Neural cell (in vitro differentiated cells): ENCODE data around the gene TUBB2A. TPM values are rescaled to one million over a fixed set of nuclear protein-coding genes. Genes with fewer than 3 reads are reported as not detected.

ENCODE experiments used
- H2AFZ ChIP-seq: fragments of 200-600, 300-800 bp; sonication (generic), shearing (Covaris generic); 2 replicates; pipeline ENCODE4 v1.6.0; 2014; ENCODE audit warnings: low read depth, mild to moderate bottlenecking, antibody characterized with exemption, low read length, moderate library complexity
- H3F3A ChIP-seq: fragments of 200-600 bp; shearing (Covaris generic); 2 replicates; pipeline ENCODE4 v1.6.1; 2016; ENCODE audit warnings: mild to moderate bottlenecking, moderate library complexity, mixed read lengths, antibody characterized with exemption, low read length; ENCODE audit not compliant: insufficient read depth, poor library complexity, severe bottlenecking
- H3K27ac ChIP-seq: fragments of 200-600, 300-800 bp; sonication (generic), shearing (Covaris generic); 2 replicates; pipeline ENCODE4 v1.5.1; 2014; ENCODE audit warnings: mild to moderate bottlenecking, low read length, moderate library complexity
- H3K27me3 ChIP-seq: fragments of 300-800, 200-600 bp; sonication (generic), shearing (Covaris generic); 2 replicates; pipeline ENCODE4 v1.6.0; 2014; ENCODE audit warnings: mild to moderate bottlenecking, low read depth, low read length, moderate library complexity; ENCODE audit not compliant: insufficient read depth
- H3K36me3 ChIP-seq: fragments of 300-800, 200-600 bp; sonication (generic), shearing (Covaris generic); 2 replicates; pipeline ENCODE4 v1.5.1; 2014; ENCODE audit warnings: mild to moderate bottlenecking, antibody characterized with exemption, low read length, moderate library complexity; ENCODE audit not compliant: insufficient read depth
- H3K4me2 ChIP-seq: fragments of 300-800, 200-600 bp; sonication (generic), shearing (Covaris generic); 2 replicates; pipeline ENCODE4 v1.6.0; 2014; ENCODE audit warnings: mild to moderate bottlenecking, low read length
- H3K4me3 ChIP-seq: fragments of 300-800, 200-600 bp; sonication (generic), shearing (Covaris generic); 2 replicates; pipeline ENCODE4 v1.5.1; 2014; ENCODE audit warnings: mild to moderate bottlenecking, low read length, moderate library complexity
- H3K79me2 ChIP-seq: fragments of 200-600 bp; shearing (Covaris generic); replicated peaks from 2 replicates; pipeline ENCODE4 v1.6.0; 2014; ENCODE audit warnings: mild to moderate bottlenecking, low read length, moderate library complexity; ENCODE audit not compliant: insufficient read depth
- H3K9ac ChIP-seq: fragments of 300-800, 200-600 bp; sonication (generic), shearing (Covaris generic); 2 replicates; pipeline ENCODE4 v1.6.1; 2016; ENCODE audit warnings: mild to moderate bottlenecking, low read length, mixed read lengths
- H3K9me2 ChIP-seq: fragments of 200-600 bp; shearing (Covaris generic); 2 replicates; pipeline ENCODE4 v1.6.1; 2016; ENCODE audit warnings: mild to moderate bottlenecking, low read length, mixed read lengths; ENCODE audit not compliant: insufficient read depth
- H3K9me3 ChIP-seq: fragments of 200-600, 300-800 bp; sonication (generic), shearing (Covaris generic); 2 replicates; pipeline ENCODE4 v1.6.1; 2016; ENCODE audit warnings: mild to moderate bottlenecking, mixed run types, low read length, moderate library complexity, mixed read lengths
- H4K20me1 ChIP-seq: fragments of 200-600 bp; shearing (Covaris generic); 2 replicates; pipeline ENCODE4 v1.6.1; 2016; ENCODE audit warnings: mild to moderate bottlenecking, mixed run types; ENCODE audit not compliant: insufficient read depth
- CTCF ChIP-seq: fragments of 450-650 bp; IDR thresholded peaks from 2 replicates; pipeline ENCODE4 v1.5.1; 2014; ENCODE audit warnings: antibody characterized with exemption, mild to moderate bottlenecking, moderate library complexity; ENCODE audit not compliant: poor library complexity, severe bottlenecking
- EP300 ChIP-seq: fragments of 450-650 bp; conservative IDR thresholded peaks from 2 replicates; pipeline ENCODE4 v1.6.1; 2014; ENCODE audit warnings: antibody characterized with exemption, mild to moderate bottlenecking, moderate library complexity; ENCODE audit not compliant: poor library complexity, severe bottlenecking
- EZH2 ChIP-seq: fragments of 200-600, 300-800 bp; shearing (Covaris generic), sonication (generic); IDR thresholded peaks from 2 replicates; pipeline ENCODE4 v1.6.1; 2014; ENCODE audit warnings: antibody characterized with exemption, low read length, borderline replicate concordance, mild to moderate bottlenecking; ENCODE audit not compliant: insufficient read depth, poor library complexity, severe bottlenecking
- MXI1 ChIP-seq: fragments of 450-650 bp; conservative IDR thresholded peaks from 2 replicates; pipeline ENCODE4 v1.6.1; 2014; ENCODE audit warnings: antibody characterized with exemption, mild to moderate bottlenecking; ENCODE audit not compliant: poor library complexity, severe bottlenecking
- POLR2AphosphoS5 ChIP-seq: IDR thresholded peaks from 2 replicates; pipeline ENCODE4 v1.6.1; 2012
- RAD21 ChIP-seq: fragments of 450-650 bp; conservative IDR thresholded peaks from 2 replicates; pipeline ENCODE4 v1.6.1; 2014; ENCODE audit warnings: antibody characterized with exemption, mild to moderate bottlenecking, moderate library complexity
- REST ChIP-seq: IDR thresholded peaks from 2 replicates; pipeline ENCODE4 v1.6.1; 2012; ENCODE audit warnings: borderline replicate concordance
- SMC3 ChIP-seq: fragments of 450-650 bp; conservative IDR thresholded peaks from 2 replicates; pipeline ENCODE4 v1.6.1; 2014; ENCODE audit warnings: antibody characterized with exemption, mild to moderate bottlenecking, moderate library complexity; ENCODE audit not compliant: poor library complexity
- TAF1 ChIP-seq: IDR thresholded peaks from 2 replicates; pipeline ENCODE4 v1.6.1; 2012; ENCODE audit warnings: low read depth
- polyA plus RNA-seq: library from polyadenylated mRNA; depleted of rRNA; stranded (reverse); fragments of >200 nt; gene quantifications from 2 replicates; pipeline ENCODE4 v1.2.3, GENCODE V29; 2014

Gene TUBB2A
- polyA plus RNA-seq, 1 donor from 2014 or later, result 1,088 TPM

GRCh38 chr6:3195420-3195694, 38.0 kb upstream of the TUBB2A start:
- H2AFZ ChIP-seq, result peak overlapping the region; percentile 74
- H3K9ac ChIP-seq, result peak overlapping the region; percentile 89
- H4K20me1 ChIP-seq, result no peaks in the 10 kb centered on the region
- H3F3A ChIP-seq, result peaks cover 4% of the 10 kb centered on the region
- peak overlapping the region; percentile 79 for H3K4me2 ChIP-seq
- H3K79me2 ChIP-seq, result peaks cover 3% of the 10 kb centered on the region
- no peaks in the 10 kb centered on the region for H3K9me2 ChIP-seq
- H3K9me3 ChIP-seq, result no peaks in the 10 kb centered on the region
- no peaks in the 10 kb centered on the region for H3K27me3 ChIP-seq
- no peaks in the 10 kb centered on the region for H3K36me3 ChIP-seq
- peak overlapping the region; percentile 63 for H3K4me3 ChIP-seq
- peak overlapping the region; percentile 100 for H3K27ac ChIP-seq
- TF ChIP-seq EZH2 (no peak), MXI1 (peak; percentile 25), REST (peak; percentile 23)

- Histone ChIP-seq H3K27ac (peak overlapping the region; percentile 100), H3F3A (peaks cover 4% of the 10 kb centered on the region), H3K27me3 (no peaks in the 10 kb centered on the region), H3K9me2 (no peaks in the 10 kb centered on the region), H2AFZ (peak overlapping the region; percentile 74), H3K9ac (peak overlapping the region; percentile 89), H3K4me3 (peak overlapping the region; percentile 63), H3K79me2 (peaks cover 3% of the 10 kb centered on the region), H3K9me3 (no peaks in the 10 kb centered on the region), H3K4me2 (peak overlapping the region; percentile 79), H4K20me1 (no peaks in the 10 kb centered on the region), H3K36me3 (no peaks in the 10 kb centered on the region)
- TF ChIP-seq CTCF, result peak; percentile 40
- TF ChIP-seq MXI1, result peak; percentile 34
- TF ChIP-seq POLR2AphosphoS5, result peak; percentile 87
- peak; percentile 73 for TF ChIP-seq REST
- TF ChIP-seq SMC3, result peak; percentile 60
- peak; percentile 58 for TF ChIP-seq RAD21
- TF ChIP-seq TAF1, result peak; percentile 89
- no peak for TF ChIP-seq EZH2
- TF ChIP-seq EP300, result peak; percentile 89
Observed at GRCh38 chr6:3194535-3195419, 37.4 kb upstream of the TUBB2A start.
